B cell (primary cell): ENCODE results near the gene CIAO2B. TPM values are rescaled to one million over a fixed set of nuclear protein-coding genes. Genes with fewer than 3 reads are reported as not detected.

ENCODE experiments used
- ATAC-seq: fragments of 200-7000 bp; cut with Tn5 transposase; one replicate; pipeline ENCODE4 v1.10.0; 2021; ENCODE audit warnings: low read depth, mild to moderate bottlenecking, moderate number of reproducible peaks, moderate library complexity
- CTCF ChIA-PET: fragments of 350-600 bp; sonication (Branson Sonifier 250); formaldehyde crosslinking; loops from one replicate; lab custom pipeline; 2021; ENCODE audit warnings: antibody characterized with exemption, inconsistent platforms; lab: Charles Lee
- POLR2A ChIA-PET: fragments of 350-600 bp; sonication (Branson Sonifier 250); formaldehyde crosslinking; loops from one replicate; lab custom pipeline; 2021; ENCODE audit warnings: antibody characterized with exemption; lab: Charles Lee
- DNase-seq: peaks from one replicate; pipeline ENCODE4 v3.0.0; 2013
- H2AFZ ChIP-seq: 2 replicates; pipeline ENCODE4 v1.6.1; 2012; ENCODE audit warnings: mild to moderate bottlenecking, low read depth, low read length; ENCODE audit not compliant: insufficient read depth, poor library complexity, severe bottlenecking
- H3K27ac ChIP-seq, 2 donors: 1 replicate in 1 of 2; 2 replicates in 1 of 2; pipeline ENCODE4 v1.5.1; 2012 to 2013; ENCODE audit warnings: low read length in 2 of 2, mild to moderate bottlenecking in 2 of 2, moderate library complexity in 1 of 2
- H3K27me3 ChIP-seq, 4 experiments: fragments of 200-600 bp in 1 of 4; sonication (generic) in 1 of 4; replicated peaks in 1 of 4; 1 replicate in 2 of 4; 2 replicates in 2 of 4; pipeline versions ENCODE4 v1.6.1 to v1.7.0; 2013 to 2016; ENCODE audit warnings: low read length in 3 of 4, mild to moderate bottlenecking in 2 of 4, mixed read lengths in 1 of 4, moderate library complexity in 1 of 4; ENCODE audit not compliant: insufficient read depth in 4 of 4, control insufficient read depth in 3 of 4; ENCODE audit errors: control extremely low read depth in 1 of 4
- H3K36me3 ChIP-seq, 2 experiments: replicated peaks in 1 of 2; 1 replicate in 1 of 2; 2 replicates in 1 of 2; pipeline versions ENCODE4 v1.6.1 to v1.7.1; 2013; ENCODE audit warnings: low read length in 1 of 2; ENCODE audit not compliant: insufficient read depth in 2 of 2, control insufficient read depth in 1 of 2; ENCODE audit errors: control extremely low read depth in 1 of 2, extremely low read depth in 1 of 2
- H3K4me1 ChIP-seq, 2 donors: fragments of 200-600 bp in 1 of 2; sonication (generic) in 1 of 2; 1 replicate in 1 of 2; 2 replicates in 1 of 2; pipeline versions ENCODE4 v1.5.1 to v1.6.1; 2013 to 2017; ENCODE audit warnings: low read length in 2 of 2; ENCODE audit not compliant: control insufficient read depth in 2 of 2, insufficient read depth in 2 of 2
- H3K4me2 ChIP-seq: replicated peaks from 2 replicates; pipeline ENCODE3; 2012; ENCODE audit warnings: mild to moderate bottlenecking, low read depth, low read length; ENCODE audit not compliant: poor library complexity, severe bottlenecking
- H3K4me3 ChIP-seq, 5 experiments: fragments of 200-600 bp in 1 of 5; sonication (generic) in 1 of 5; 1 replicate in 3 of 5; 2 replicates in 2 of 5; pipeline versions ENCODE4 v1.5.1 to v1.7.0; 2011 to 2016; ENCODE audit warnings: low read length in 4 of 5, mild to moderate bottlenecking in 4 of 5, low read depth in 2 of 5, control low read depth in 1 of 5, moderate library complexity in 1 of 5; ENCODE audit not compliant: insufficient read depth in 1 of 5; ENCODE audit errors: control extremely low read depth in 1 of 5, extremely low read depth in 1 of 5
- H3K79me2 ChIP-seq: fragments of 200-600 bp; sonication (generic); one replicate; pipeline ENCODE4 v1.6.0; 2016; ENCODE audit warnings: low read length; ENCODE audit not compliant: control insufficient read depth, insufficient read depth
- H3K9ac ChIP-seq: fragments of 200-600 bp; sonication (generic); 2 replicates; pipeline ENCODE4 v1.6.1; 2017; ENCODE audit warnings: mild to moderate bottlenecking, low read length, moderate library complexity
- H3K9me3 ChIP-seq, 3 donors: one replicate each; pipeline versions ENCODE4 v1.6.1 to v1.7.1; 2013; ENCODE audit warnings: low read length in 2 of 3; ENCODE audit not compliant: control insufficient read depth in 2 of 3, insufficient read depth in 1 of 3; ENCODE audit errors: control extremely low read depth in 1 of 3
- H4K20me1 ChIP-seq: 2 replicates; pipeline ENCODE4 v1.6.0; 2012; ENCODE audit warnings: mild to moderate bottlenecking, low read length; ENCODE audit not compliant: insufficient read depth, control insufficient read depth, poor library complexity, severe bottlenecking
- H3K27ac Mint-ChIP-seq: one replicate; pipeline ENCODE4 v1.8.0; 2021; ENCODE audit warnings: mixed read lengths
- H3K27me3 Mint-ChIP-seq: one replicate; pipeline ENCODE4 v1.8.0; 2021; ENCODE audit warnings: mixed read lengths
- H3K4me1 Mint-ChIP-seq: one replicate; pipeline ENCODE4 v1.8.0; 2021; ENCODE audit warnings: mixed read lengths
- H3K4me3 Mint-ChIP-seq: one replicate; pipeline ENCODE4 v1.8.0; 2021; ENCODE audit warnings: mixed read lengths
- H3K9me3 Mint-ChIP-seq: one replicate; pipeline ENCODE4 v1.8.0; 2022; ENCODE audit warnings: mixed read lengths; ENCODE audit not compliant: insufficient read depth
- CTCF ChIP-seq: fragments of 200-600 bp; IDR thresholded peaks from one replicate; pipeline ENCODE4 v1.8.0; 2022; ENCODE audit warnings: antibody characterized with exemption, mild to moderate bottlenecking
- EZH2 ChIP-seq: IDR thresholded peaks from 2 replicates; pipeline ENCODE4 v1.6.1; 2012; ENCODE audit warnings: borderline replicate concordance, low read depth, mild to moderate bottlenecking, moderate library complexity, low read length; ENCODE audit not compliant: insufficient read depth, poor library complexity, severe bottlenecking
- WGBS: methylation state at CpG from one replicate; pipeline ENCODE4 v1.1.5; 2013; ENCODE audit warnings: missing lambda C conversion rate; ENCODE audit not compliant: insufficient coverage; 5-methylcytosine and 5-hydroxymethylcytosine counted together
- intact Hi-C: fragments of 100-400 bp; cut with micrococcal nuclease; formaldehyde crosslinking; loops from one replicate; pipeline ENCODE4 v1.10.0; 2022
- polyA plus RNA-seq: library from polyadenylated mRNA; depleted of rRNA; stranded (reverse); fragments of >200 nt; gene quantifications from 2 replicates; pipeline ENCODE4 v1.2.3, GENCODE V29; 2012
- total RNA-seq, 2 donors: library from RNA; stranded (reverse); fragments of 120-200 nt in 1 of 2; gene quantifications; 1 replicate in 1 of 2; 2 replicates in 1 of 2; pipeline versions ENCODE4 v1.2.3 to v1.2.4, GENCODE V29; 2013 to 2022

Gene CIAO2B
- total and polyA plus RNA-seq, 2 donors (not counting 1 experiment from before 2014, with no cell fraction given) = 60.6 to 159 TPM

GRCh38 chr16:66925322-66925840 is 8.8 kb downstream of the CIAO2B start, which contains the start of gene RRAD:
RRAD (minus strand) TSS chr16:66925535; CDS start chr16:66925179, 356 bp downstream.
- Histone ChIP-seq H3K36me3 (peaks cover 0 to 2% of the 10 kb centered on the region in 2 experiments), H3K4me2 (peak within 1 kb of the TSS; percentile 88), H3K27ac (no peak within 1 kb of the TSS), H3K9me3 (peaks cover 0 to 8% (median 0%) of the 10 kb centered on the region in 3 donors), H3K79me2 (no peaks in the 10 kb centered on the region), H4K20me1 (no peaks in the 10 kb centered on the region), H3K27me3 (peaks cover 0 to 41% (median 14%) of the 10 kb centered on the region in 4 experiments), H2AFZ (peak within 1 kb of the TSS; percentile 66), H3K4me1 (peaks cover 11 to 12% of the 10 kb centered on the region in 2 donors), H3K4me3 (peak within 1 kb of the TSS in 4 of 5 experiments; percentile 21 to 47 (median 44)), H3K9ac (peak within 1 kb of the TSS; percentile 59)
- WGBS = 7% methylated on average over 24 of the region's 42 CpGs
- intact Hi-C loops = no loop called here
- Mint-ChIP-seq H3K4me3 (peak within 1 kb of the TSS; percentile 81), H3K4me1 (peaks cover 12% of the 10 kb centered on the region), H3K27me3 (peaks cover 32% of the 10 kb centered on the region), H3K27ac (no peak within 1 kb of the TSS), H3K9me3 (no peaks in the 10 kb centered on the region)
- ChIA-PET CTCF (no interaction called here), POLR2A (no interaction called here)
- DNase-seq (peak; percentile 41), ATAC-seq (peak; percentile 9)
- TF ChIP-seq CTCF (no peak), EZH2 (peak; percentile 83)
